HG02588 (cell line): ENCODE data around the gene FUT3.

Experiments
- ATAC-seq: cut with Tn5 transposase; IDR thresholded peaks from one replicate; pipeline ENCODE4 v1.9.1; 2021; ENCODE audit warnings: mild to moderate bottlenecking, moderate library complexity; ENCODE audit not compliant: unreplicated experiment

The FUT3 gene

GRCh38 chr19:5803752-5804515 is 47.3 kb downstream of the FUT3 start:
- no peak for ATAC-seq

GRCh38 chr19:5803441-5803751 is 47.9 kb downstream of the FUT3 start:
- no peak for ATAC-seq

- no peak for ATAC-seq
These were observed 49.2 kb downstream of the FUT3 start for GRCh38 chr19:5801796-5802619.

GRCh38 chr19:5800361-5801270 is 50.6 kb downstream of the FUT3 start:
- ATAC-seq = no peak

- ATAC-seq = no peak
These were observed 51.7 kb downstream of the FUT3 start for GRCh38 chr19:5799247-5800241.

- no peak for ATAC-seq
These were observed 53.0 kb downstream of the FUT3 start for GRCh38 chr19:5798244-5798643.

- no peak for ATAC-seq
These were observed 55.8 kb downstream of the FUT3 start for GRCh38 chr19:5795382-5795919.

- no peak for ATAC-seq
These were observed 58.1 kb downstream of the FUT3 start for GRCh38 chr19:5793188-5793587.
